Liver (tissue), 3 donors: ENCODE data around the gene EML6.
"Not testable (repeated sequence)": the region's sequence is repeated elsewhere in the genome, so short reads cannot be mapped to it uniquely, and the experiment has no call there.

ENCODE experiments used
- CTCF ChIP-seq: fragments of 150-350 bp; IDR thresholded peaks from 2 replicates; pipeline ENCODE4 v1.5.1; 2017; ENCODE audit warnings: improper control_type of control experiment, low read depth, low read length; ENCODE audit not compliant: missing input control
- GABPA ChIP-seq, 2 donors: IDR thresholded peaks in 1 of 2; conservative IDR thresholded peaks in 1 of 2; 2 replicates each; pipeline ENCODE4 v1.6.1; 2016; ENCODE audit warnings: antibody characterized with exemption in 2 of 2, mild to moderate bottlenecking in 1 of 2, moderate library complexity in 1 of 2
- donor health status: healthy.
- donor health status: healthy.

- not testable (repeated sequence) for TF ChIP-seq CTCF; GABPA (IDR thresholded peaks at IDR 0.05 in 1 of 2, conservative IDR thresholded peaks at IDR 0.05 in 1 of 2)
These were observed 118.0 kb downstream of the EML6 start for GRCh38 chr2:54841500-54841899.
